Measurements from ENCODE around the gene C11orf87. TPM values are rescaled to one million over a fixed set of nuclear protein-coding genes. Genes with fewer than 3 reads are reported as not detected.

Gene C11orf87
- total and polyA plus RNA-seq, 2 of the 4 experiments (the other 2 are of a cell fraction) = under 0.01 to 0.24 TPM

DNA sequence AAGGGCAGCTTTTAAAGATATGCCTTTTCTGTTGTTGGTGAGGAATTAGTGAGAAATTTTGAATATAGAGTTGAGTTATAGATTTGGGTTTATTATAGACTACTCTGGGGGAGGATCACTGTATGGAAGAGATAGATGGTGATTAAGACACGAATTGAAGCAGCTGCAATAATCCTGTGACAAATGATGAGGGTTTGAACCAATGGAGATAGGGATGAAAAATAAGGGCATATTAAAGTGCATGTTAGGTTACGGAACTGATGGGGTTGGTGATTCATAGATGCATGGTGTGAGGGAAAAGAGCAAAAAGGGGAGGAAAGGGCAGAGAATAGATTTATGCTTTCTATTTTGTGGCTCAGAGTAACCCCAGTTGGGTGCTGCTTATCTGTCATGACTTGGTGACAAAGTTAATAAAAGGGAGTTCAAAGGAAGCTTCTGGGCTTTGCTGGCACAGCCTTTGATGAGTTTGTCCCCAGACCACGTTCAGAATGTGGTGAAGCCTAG, 11.8 kb downstream of the C11orf87 start:
- no TSS peak for BruUV-seq (replicated peaks)
- H3K14ac ChIP-seq (replicated peaks; ENCODE audit: low read depth, low read length) = no peak overlapping the region
- peaks cover 7% of the 10 kb centered on the region; the same call in 1 of the 2 replicates for H3K4me1 ChIP-seq (ENCODE audit: control insufficient read depth, insufficient read depth, low read length)
- H3K27ac ChIP-seq (ENCODE audit: insufficient read depth, low read length) = no peak overlapping the region
- H3K36me3 ChIP-seq (ENCODE audit: control insufficient read depth, insufficient read depth, low read length) = no peaks in the 10 kb centered on the region
- intact Hi-C loops (cut with micrococcal nuclease) (loop anchor here (5.0 kb wide), 2 partner anchors 118 to 503 kb away; no protein-coding TSS in a partner anchor), dilution Hi-C loops (cut with HindIII; ENCODE audit: low sequenced_read_pairs, unreplicated experiment) (no loop called here), in situ Hi-C loops (cut with MboI; ENCODE audit: low sequenced_read_pairs) (no loop called here)
- H2BK5ac ChIP-seq (ENCODE audit: low read depth, low read length, poor library complexity, severe bottlenecking) = peak overlapping the region; percentile 1
- no peak overlapping the region for H2AFZ ChIP-seq (replicated peaks; ENCODE audit: low read length, poor library complexity)
- ChIA-PET POLR2A (ENCODE audit: unreplicated experiment) (no interaction called here), CTCF (no interaction called here)
- ATAC-seq (ENCODE audit: low read depth) (no peak), DNase-seq (no peak)
- no peak overlapping the region for H2AK9ac ChIP-seq (replicated peaks; ENCODE audit: low read depth, low read length, poor library complexity)
- peak overlapping the region; percentile 44; the same call in 1 of the 2 replicates for H4K5ac ChIP-seq (ENCODE audit: low read depth, low read length)
- WGBS, 2 experiments (ENCODE audit: extremely low coverage in 2 of 2, insufficient read length in 1 of 2) = 0% methylated on average over 1 of the region's 3 CpGs; no CpG with 5 or more reads in 1 of the 2 experiments
- H3K9me1 ChIP-seq (ENCODE audit: insufficient read depth, low read length) = no peaks in the 10 kb centered on the region
- no peak overlapping the region for H3K9ac ChIP-seq (ENCODE audit: low read depth, low read length)
- H3K18ac ChIP-seq (ENCODE audit: low read depth, low read length) = peak overlapping the region; percentile 37; the same call in 1 of the 2 replicates
- TF ChIP-seq, protein P1, sequence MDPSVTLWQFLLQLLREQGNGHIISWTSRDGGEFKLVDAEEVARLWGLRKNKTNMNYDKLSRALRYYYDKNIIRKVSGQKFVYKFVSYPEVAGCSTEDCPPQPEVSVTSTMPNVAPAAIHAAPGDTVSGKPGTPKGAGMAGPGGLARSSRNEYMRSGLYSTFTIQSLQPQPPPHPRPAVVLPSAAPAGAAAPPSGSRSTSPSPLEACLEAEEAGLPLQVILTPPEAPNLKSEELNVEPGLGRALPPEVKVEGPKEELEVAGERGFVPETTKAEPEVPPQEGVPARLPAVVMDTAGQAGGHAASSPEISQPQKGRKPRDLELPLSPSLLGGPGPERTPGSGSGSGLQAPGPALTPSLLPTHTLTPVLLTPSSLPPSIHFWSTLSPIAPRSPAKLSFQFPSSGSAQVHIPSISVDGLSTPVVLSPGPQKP (IDR thresholded peaks at IDR 0.05; ENCODE audit: borderline replicate concordance, low read depth, low read length) = no peak
- TF ChIP-seq, protein P2, sequence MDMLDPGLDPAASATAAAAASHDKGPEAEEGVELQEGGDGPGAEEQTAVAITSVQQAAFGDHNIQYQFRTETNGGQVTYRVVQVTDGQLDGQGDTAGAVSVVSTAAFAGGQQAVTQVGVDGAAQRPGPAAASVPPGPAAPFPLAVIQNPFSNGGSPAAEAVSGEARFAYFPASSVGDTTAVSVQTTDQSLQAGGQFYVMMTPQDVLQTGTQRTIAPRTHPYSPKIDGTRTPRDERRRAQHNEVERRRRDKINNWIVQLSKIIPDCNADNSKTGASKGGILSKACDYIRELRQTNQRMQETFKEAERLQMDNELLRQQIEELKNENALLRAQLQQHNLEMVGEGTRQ (IDR thresholded peaks at IDR 0.05; ENCODE audit: low read depth, low read length) = no peak
- TF ChIP-seq, protein P3, sequence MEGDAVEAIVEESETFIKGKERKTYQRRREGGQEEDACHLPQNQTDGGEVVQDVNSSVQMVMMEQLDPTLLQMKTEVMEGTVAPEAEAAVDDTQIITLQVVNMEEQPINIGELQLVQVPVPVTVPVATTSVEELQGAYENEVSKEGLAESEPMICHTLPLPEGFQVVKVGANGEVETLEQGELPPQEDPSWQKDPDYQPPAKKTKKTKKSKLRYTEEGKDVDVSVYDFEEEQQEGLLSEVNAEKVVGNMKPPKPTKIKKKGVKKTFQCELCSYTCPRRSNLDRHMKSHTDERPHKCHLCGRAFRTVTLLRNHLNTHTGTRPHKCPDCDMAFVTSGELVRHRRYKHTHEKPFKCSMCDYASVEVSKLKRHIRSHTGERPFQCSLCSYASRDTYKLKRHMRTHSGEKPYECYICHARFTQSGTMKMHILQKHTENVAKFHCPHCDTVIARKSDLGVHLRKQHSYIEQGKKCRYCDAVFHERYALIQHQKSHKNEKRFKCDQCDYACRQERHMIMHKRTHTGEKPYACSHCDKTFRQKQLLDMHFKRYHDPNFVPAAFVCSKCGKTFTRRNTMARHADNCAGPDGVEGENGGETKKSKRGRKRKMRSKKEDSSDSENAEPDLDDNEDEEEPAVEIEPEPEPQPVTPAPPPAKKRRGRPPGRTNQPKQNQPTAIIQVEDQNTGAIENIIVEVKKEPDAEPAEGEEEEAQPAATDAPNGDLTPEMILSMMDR (conservative IDR thresholded peaks at IDR 0.05; ENCODE audit: low read depth, low read length) = no peak
- TF ChIP-seq RAD21 (IDR thresholded peaks at IDR 0.05; ENCODE audit: low read length) = no peak
- TF ChIP-seq MAZ (IDR thresholded peaks at IDR 0.05; ENCODE audit: borderline replicate concordance, low read depth, low read length) = no peak
- no peak for TF ChIP-seq FOS (IDR thresholded peaks at IDR 0.05; ENCODE audit: low read depth, low read length)
- TF ChIP-seq MXI1 (IDR thresholded peaks at IDR 0.05; ENCODE audit: borderline replicate concordance, low read depth, low read length) = no peak
- TF ChIP-seq RCOR1 (IDR thresholded peaks at IDR 0.05; ENCODE audit: insufficient replicate concordance, low read length) = no peak
- no peak for TF ChIP-seq RFX5 (IDR thresholded peaks at IDR 0.05; ENCODE audit: low read depth, low read length)
- TF ChIP-seq CHD1 (IDR thresholded peaks at IDR 0.05; ENCODE audit: low read depth, low read length) = no peak
- no peak for TF ChIP-seq BHLHE40 (IDR thresholded peaks at IDR 0.05; ENCODE audit: low read depth, low read length)
- TF ChIP-seq MAFK (IDR thresholded peaks at IDR 0.05; ENCODE audit: low read depth, low read length) = no peak
- TF ChIP-seq CEBPB (IDR thresholded peaks at IDR 0.05; ENCODE audit: low read depth, low read length) = no peak
- no peak for TF ChIP-seq POLR2A (IDR thresholded peaks at IDR 0.05; ENCODE audit: low read depth, low read length)
- H4K8ac ChIP-seq (ENCODE audit: low read depth in 2 of 2, low read length in 2 of 2) = no peak overlapping the region
- H3K23ac ChIP-seq (ENCODE audit: low read depth, low read length) = no peak overlapping the region
- no peaks in the 10 kb centered on the region for H4K20me1 ChIP-seq (ENCODE audit: insufficient read depth, low read length)
- no peak overlapping the region for H4K91ac ChIP-seq (ENCODE audit: insufficient read depth, low read depth, low read length)
- H2BK20ac ChIP-seq (ENCODE audit: low read depth, low read length) = peak overlapping the region; percentile 12; the same call in 1 of the 2 replicates
- H3K9me3 ChIP-seq (ENCODE audit: control insufficient read depth, insufficient read depth, low read length) = no peaks in the 10 kb centered on the region
- H2AK5ac ChIP-seq (ENCODE audit: low read depth, low read length) = no peak overlapping the region
- H2BK15ac ChIP-seq (ENCODE audit: low read depth, low read length) = no peak overlapping the region
- H3K4me3 ChIP-seq (ENCODE audit: insufficient read depth, low read depth, low read length) = no peak overlapping the region
- H2BK120ac ChIP-seq (ENCODE audit: low read depth, low read length) = 0 out of 2 replicates have a peak overlapping the region, but pooled peaks have one; percentile 27
- no peaks in the 10 kb centered on the region for H3K79me1 ChIP-seq (ENCODE audit: low read depth in 1 of 2, low read length in 2 of 2)
- no peak overlapping the region; the same call in 1 of the 2 replicates for H3K4ac ChIP-seq (ENCODE audit: low read depth, low read length)
- H3K27me3 ChIP-seq (ENCODE audit: control insufficient read depth, insufficient read depth, low read length) = no peaks in the 10 kb centered on the region
- no peak overlapping the region for H3K56ac ChIP-seq (ENCODE audit: extremely low read depth, insufficient read depth, low read length)
- no peak overlapping the region for H3K4me2 ChIP-seq (ENCODE audit: low read depth, low read length)

Measured in IMR-90 (cell line).